GM23248 (cell line): ENCODE results near the gene FGFR4. TPM values are rescaled to one million over a fixed set of nuclear protein-coding genes. Genes with fewer than 3 reads are reported as not detected.
"Not testable (repeated sequence)": the region's sequence is repeated elsewhere in the genome, so short reads cannot be mapped to it uniquely, and the experiment has no call there.

Source experiments
- DNase-seq: peaks from one replicate; pipeline ENCODE4 v3.0.0-alpha.2; 2015
- H2AFZ ChIP-seq: fragments of 200-600 bp; sonication (generic); 2 replicates; pipeline ENCODE4 v1.6.1; 2016; ENCODE audit warnings: antibody characterized with exemption
- H3F3A ChIP-seq: fragments of 200-600 bp; sonication (generic); 2 replicates; pipeline ENCODE4 v1.6.1; 2016; ENCODE audit warnings: mild to moderate bottlenecking, antibody characterized with exemption, mixed run types; ENCODE audit not compliant: insufficient read depth
- H3K27ac ChIP-seq: fragments of 200-600 bp; sonication (generic); 2 replicates; pipeline ENCODE4 v1.5.1; 2016; ENCODE audit warnings: mild to moderate bottlenecking
- H3K27me3 ChIP-seq: fragments of 200-600 bp; sonication (generic); replicated peaks from 2 replicates; pipeline ENCODE4 v1.6.1; 2016; ENCODE audit warnings: mild to moderate bottlenecking; ENCODE audit not compliant: insufficient read depth
- H3K36me3 ChIP-seq: fragments of 200-600 bp; sonication (generic); 2 replicates; pipeline ENCODE4 v1.6.1; 2016; ENCODE audit warnings: low read depth, mild to moderate bottlenecking
- H3K4me1 ChIP-seq: fragments of 200-600 bp; sonication (generic); 2 replicates; pipeline ENCODE4 v1.6.1; 2016; ENCODE audit warnings: mild to moderate bottlenecking; ENCODE audit not compliant: insufficient read depth
- H3K4me2 ChIP-seq: fragments of 200-600 bp; sonication (generic); one replicate; pipeline ENCODE4 v1.6.1; 2016; ENCODE audit warnings: mild to moderate bottlenecking; ENCODE audit not compliant: unreplicated experiment
- H3K4me3 ChIP-seq: fragments of 200-600 bp; sonication (generic); 2 replicates; pipeline ENCODE4 v1.5.1; 2016; ENCODE audit warnings: mild to moderate bottlenecking
- H3K79me2 ChIP-seq: fragments of 200-600 bp; sonication (generic); 2 replicates; pipeline ENCODE4 v1.6.1; 2016; ENCODE audit warnings: mild to moderate bottlenecking; ENCODE audit not compliant: insufficient read depth
- H3K9ac ChIP-seq: fragments of 200-600 bp; sonication (generic); 2 replicates; pipeline ENCODE4 v1.6.1; 2016; ENCODE audit warnings: mild to moderate bottlenecking
- H3K9me2 ChIP-seq: fragments of 200-600 bp; sonication (generic); 2 replicates; pipeline ENCODE4 v1.6.1; 2016; ENCODE audit warnings: mixed run types, mild to moderate bottlenecking, moderate library complexity; ENCODE audit not compliant: insufficient read depth
- H3K9me3 ChIP-seq: fragments of 200-600 bp; sonication (generic); one replicate; pipeline ENCODE4 v1.6.1; 2017; ENCODE audit warnings: low read depth
- H4K20me1 ChIP-seq: fragments of 200-600 bp; sonication (generic); 2 replicates; pipeline ENCODE4 v1.6.0; 2016; ENCODE audit not compliant: insufficient read depth
- EZH2 ChIP-seq: fragments of 200-600 bp; sonication (generic); IDR thresholded peaks from 2 replicates; pipeline ENCODE4 v1.6.1; 2018; ENCODE audit warnings: antibody characterized with exemption, mild to moderate bottlenecking; ENCODE audit not compliant: insufficient read depth, poor library complexity, severe bottlenecking
- EZH2phosphoT487 ChIP-seq: fragments of 200-600 bp; sonication (generic); IDR thresholded peaks from 2 replicates; pipeline ENCODE4 v1.6.1; 2018; ENCODE audit warnings: antibody characterized with exemption, moderate library complexity, mild to moderate bottlenecking, low read depth; ENCODE audit not compliant: insufficient read depth
- WGBS, 2 experiments: methylation state at CpG; one replicate each; pipeline ENCODE4 v1.1.6; 2015 to 2017; ENCODE audit warnings: low lambda C conversion rate in 2 of 2, low coverage in 1 of 2; ENCODE audit errors: missing lambda C conversion rate in 2 of 2; 5-methylcytosine and 5-hydroxymethylcytosine counted together
- in situ Hi-C: fragments of 300-500 bp; cut with MboI; formaldehyde crosslinking; loops from 2 replicates; pipeline ENCODE4 v1.15.0; 2020
- polyA plus RNA-seq: library from polyadenylated mRNA; unstranded; fragments of >200 nt; fragmentation: Nextera tagmentation; extraction: Ambion mirVana; gene quantifications from 2 replicates; pipeline ENCODE4 v1.2.1, GENCODE V29; 2016
- total RNA-seq: library from RNA; depleted of rRNA; stranded (reverse); fragments of >200 nt; shearing (Covaris generic); gene quantifications from 2 replicates; pipeline ENCODE4 v1.2.3, GENCODE V29; 2014

FGFR4 gene
- total and polyA plus RNA-seq, 2 experiments from 2014 or later: 0.10 TPM; not detected in 1

DNA sequence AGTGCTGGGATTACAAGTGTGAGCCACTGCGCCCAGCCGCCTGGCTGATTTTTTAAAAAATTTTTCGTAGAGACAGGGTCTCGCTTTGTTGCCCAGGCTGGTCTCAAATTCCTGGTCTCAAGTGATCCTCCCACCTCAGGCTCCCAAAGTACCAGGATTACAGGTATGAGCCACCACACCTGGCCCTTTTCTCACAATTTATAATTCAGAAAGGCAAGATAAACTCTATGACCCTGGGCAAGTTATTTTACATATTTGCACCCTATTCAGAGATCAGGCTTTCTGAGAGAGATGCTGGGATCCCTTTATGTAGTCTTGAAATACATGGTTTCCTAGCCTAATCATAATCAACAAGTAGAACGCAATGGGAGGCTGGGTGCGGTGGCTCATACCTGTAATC lies 43.6 kb upstream of the FGFR4 start:
- 93 to 96% methylated on average over 6 of the region's 6 CpGs for WGBS, 2 experiments
- no peak for TF ChIP-seq EZH2
- TF ChIP-seq EZH2phosphoT487: no peak
- no peak for DNase-seq
- no peaks in the 10 kb centered on the region for H3K9me3 ChIP-seq
- H3K4me3 ChIP-seq: no peak overlapping the region
- H3K27ac ChIP-seq: no peak overlapping the region
- H3K9ac ChIP-seq: no peak overlapping the region
- no peaks in the 10 kb centered on the region for H3K9me2 ChIP-seq
- peaks cover 30% of the 10 kb centered on the region; the same call in 1 of the 2 replicates for H3K36me3 ChIP-seq
- peaks cover 23% of the 10 kb centered on the region for H3F3A ChIP-seq
- H3K4me1 ChIP-seq: peaks cover 19% of the 10 kb centered on the region
- peaks cover 3% of the 10 kb centered on the region; the same call in 1 of the 2 replicates for H4K20me1 ChIP-seq
- H2AFZ ChIP-seq: no peak overlapping the region
- no peak overlapping the region for H3K4me2 ChIP-seq
- no peaks in the 10 kb centered on the region for H3K27me3 ChIP-seq
- peaks cover 17% of the 10 kb centered on the region for H3K79me2 ChIP-seq
- in situ Hi-C loops: no loop called here

DNA sequence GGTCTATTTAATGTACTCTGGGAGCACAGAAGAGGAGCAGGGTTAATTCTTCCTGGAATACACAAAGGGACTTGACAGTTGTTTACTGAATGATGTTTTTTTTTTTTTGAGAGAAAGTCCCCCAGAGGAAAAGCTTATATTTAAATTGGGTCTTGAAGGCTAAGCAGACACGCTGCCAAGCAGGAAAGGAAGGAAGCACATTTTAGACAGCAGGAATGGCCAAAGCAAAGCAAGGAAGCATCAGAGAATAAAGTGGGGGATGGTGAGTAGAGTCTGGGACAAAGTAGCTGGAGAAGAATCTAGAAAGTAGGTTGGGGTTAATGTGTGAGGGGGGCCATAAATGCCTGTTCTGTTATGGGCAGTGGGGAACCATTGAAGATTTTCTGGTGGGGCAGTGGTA lies 42.8 kb upstream of the FGFR4 start:
- H3F3A ChIP-seq: peaks cover 23% of the 10 kb centered on the region
- in situ Hi-C loops: no loop called here
- H3K4me3 ChIP-seq: no peak overlapping the region
- DNase-seq: no peak
- peaks cover 30% of the 10 kb centered on the region; the same call in 1 of the 2 replicates for H3K36me3 ChIP-seq
- H3K27me3 ChIP-seq: no peaks in the 10 kb centered on the region
- WGBS, 2 experiments: 94 to 100% methylated on average over 1 of the region's 1 CpG
- no peak overlapping the region for H3K27ac ChIP-seq
- H4K20me1 ChIP-seq: peaks cover 3% of the 10 kb centered on the region; the same call in 1 of the 2 replicates
- no peak overlapping the region for H3K9ac ChIP-seq
- H3K4me2 ChIP-seq: no peak overlapping the region
- no peaks in the 10 kb centered on the region for H3K9me3 ChIP-seq
- H3K4me1 ChIP-seq: peaks cover 19% of the 10 kb centered on the region
- H3K9me2 ChIP-seq: no peaks in the 10 kb centered on the region
- H3K79me2 ChIP-seq: peaks cover 10% of the 10 kb centered on the region
- H2AFZ ChIP-seq: no peak overlapping the region
- TF ChIP-seq EZH2 (no peak), EZH2phosphoT487 (no peak)

DNA sequence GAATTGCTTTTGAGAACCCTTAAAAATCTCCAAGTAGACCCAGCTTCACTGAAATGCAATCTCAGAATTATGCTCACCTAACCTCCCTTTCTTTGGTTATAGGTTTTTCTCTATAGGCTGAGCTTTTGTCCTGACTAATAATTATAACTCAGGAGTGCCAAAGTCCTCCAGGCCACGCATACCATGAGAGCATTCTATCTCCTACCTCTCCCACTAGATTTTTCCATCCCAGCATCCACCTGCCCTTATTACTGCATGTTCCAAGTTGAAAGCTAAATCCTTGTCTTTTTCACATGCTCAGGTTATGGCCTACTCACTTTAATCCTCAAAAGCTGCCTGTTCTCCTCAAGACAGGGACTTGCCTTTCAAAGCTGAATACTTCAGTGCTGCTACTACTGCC lies 42.1 kb upstream of the FGFR4 start:
- H3K4me2 ChIP-seq: no peak overlapping the region
- DNase-seq: no peak
- peaks cover 19% of the 10 kb centered on the region for H3K4me1 ChIP-seq
- H3F3A ChIP-seq: peaks cover 23% of the 10 kb centered on the region
- H3K27me3 ChIP-seq: no peaks in the 10 kb centered on the region
- 100% methylated on average over 1 of the region's 1 CpG for WGBS, 2 experiments
- no peaks in the 10 kb centered on the region for H3K9me2 ChIP-seq
- no peaks in the 10 kb centered on the region for H3K9me3 ChIP-seq
- H2AFZ ChIP-seq: no peak overlapping the region
- H3K27ac ChIP-seq: no peak overlapping the region
- H3K9ac ChIP-seq: no peak overlapping the region
- H4K20me1 ChIP-seq: peaks cover 3% of the 10 kb centered on the region; the same call in 1 of the 2 replicates
- H3K79me2 ChIP-seq: peaks cover 3% of the 10 kb centered on the region; the same call in 1 of the 2 replicates
- peaks cover 30% of the 10 kb centered on the region; the same call in 1 of the 2 replicates for H3K36me3 ChIP-seq
- in situ Hi-C loops: no loop called here
- TF ChIP-seq EZH2: no peak
- TF ChIP-seq EZH2phosphoT487: no peak
- H3K4me3 ChIP-seq: no peak overlapping the region

DNA sequence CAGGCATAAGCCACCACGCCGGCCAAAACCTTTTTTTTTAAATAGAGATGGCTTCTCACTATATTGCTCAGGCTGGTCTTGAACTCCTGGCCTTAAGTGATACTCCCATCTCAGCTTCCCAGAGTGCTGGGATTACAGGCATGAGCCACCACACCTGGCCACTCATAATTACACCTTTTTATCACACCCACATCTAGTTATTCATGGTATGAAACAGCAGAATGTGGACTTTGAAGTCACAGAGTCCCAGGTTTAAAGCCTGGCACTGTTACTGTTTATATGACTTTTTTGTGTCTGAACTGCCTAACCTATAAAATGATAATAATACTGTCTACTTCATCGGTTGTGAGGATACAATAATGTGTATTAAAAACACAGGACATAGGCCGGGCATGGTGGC lies 41.1 kb upstream of the FGFR4 start:
- Histone ChIP-seq H4K20me1 (peaks cover 3% of the 10 kb centered on the region; the same call in 1 of the 2 replicates), H3K9me2 (no peaks in the 10 kb centered on the region), H3K9ac (no peak overlapping the region), H3F3A (peaks cover 18% of the 10 kb centered on the region), H3K9me3 (no peaks in the 10 kb centered on the region), H3K36me3 (peaks cover 30% of the 10 kb centered on the region; the same call in 1 of the 2 replicates), H3K27ac (no peak overlapping the region), H3K4me3 (no peak overlapping the region), H2AFZ (no peak overlapping the region), H3K4me2 (no peak overlapping the region), H3K4me1 (peaks cover 14% of the 10 kb centered on the region), H3K79me2 (no peaks in the 10 kb centered on the region), H3K27me3 (no peaks in the 10 kb centered on the region)
- in situ Hi-C loops: no loop called here
- no peak for DNase-seq
- 86 to 89% methylated on average over 4 of the region's 4 CpGs for WGBS, 2 experiments
- TF ChIP-seq EZH2phosphoT487 (no peak), EZH2 (no peak)

DNA sequence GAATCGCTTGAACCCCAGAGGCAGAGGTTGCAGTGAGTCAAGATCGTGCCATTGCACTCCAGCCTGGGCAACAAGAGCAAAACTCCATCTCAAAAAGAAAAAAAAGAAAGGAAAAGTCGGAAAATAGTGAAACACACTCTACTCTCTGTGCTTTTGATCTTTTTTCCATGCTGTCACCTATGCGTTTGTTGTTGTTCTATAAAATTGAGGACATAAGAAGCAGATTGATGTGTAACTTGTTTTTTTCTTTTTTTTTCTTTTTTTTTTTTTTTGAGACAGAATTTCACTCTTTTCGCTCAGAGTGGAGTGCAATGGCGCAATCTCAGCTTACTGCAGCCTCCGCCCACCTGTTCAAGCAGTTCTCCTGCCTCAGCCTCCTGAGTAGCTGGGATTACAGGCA lies 38.2 kb upstream of the FGFR4 start:
- H3K4me3 ChIP-seq, H4K20me1 ChIP-seq, H3K9me2 ChIP-seq, in situ Hi-C loops, H3K79me2 ChIP-seq, H3K27me3 ChIP-seq, H3K4me2 ChIP-seq, H3K27ac ChIP-seq, H3F3A ChIP-seq, H3K9ac ChIP-seq, H3K9me3 ChIP-seq, DNase-seq, H2AFZ ChIP-seq, H3K4me1 ChIP-seq: not testable (repeated sequence)
- whole genome bisulfite sequencing, 2 experiments: 94 to 99% methylated on average over 7 of the region's 7 CpGs
- peaks cover 22% of the 10 kb centered on the region for H3K36me3 ChIP-seq
